PFSK-1 (cell line): ENCODE data around the gene PSMC3IP.

ENCODE experiments used
- POLR2AphosphoS5 ChIP-seq: IDR thresholded peaks from 2 replicates; pipeline ENCODE4 v1.6.1; 2012; ENCODE audit warnings: low read depth, mild to moderate bottlenecking, control low read depth, low read length, moderate library complexity
- REST ChIP-seq, 2 experiments: IDR thresholded peaks; 2 replicates each; pipeline versions ENCODE4 v1.6.1 to v1.8.0; 2011 to 2012; ENCODE audit warnings: low read depth in 2 of 2, low read length in 2 of 2, control low read depth in 1 of 2, inconsistent platforms in 1 of 2, mild to moderate bottlenecking in 1 of 2, moderate library complexity in 1 of 2; ENCODE audit not compliant: insufficient read depth in 1 of 2

GRCh38 chr17:42553161-42553818 is 24.2 kb downstream of the PSMC3IP start:
- TF ChIP-seq POLR2AphosphoS5 (no peak), REST (IDR thresholded peaks at IDR 0.05; ENCODE audit: insufficient read depth in 1 of 2, low read depth in 2 of 2, low read length in 2 of 2) (no peak)
